Thyroid gland (tissue), 4 donors: Measurements from ENCODE around the gene ROBO2.

Experiments
- CTCF ChIP-seq, 6 experiments: fragments of 200-600 bp in 3 of 6; fragments of 450-650 bp in 3 of 6; sonication (generic) in 3 of 6; IDR thresholded peaks; one replicate each; pipeline ENCODE4 v1.5.1; 2016 to 2019; ENCODE audit warnings: antibody characterized with exemption in 6 of 6, mild to moderate bottlenecking in 2 of 6, inconsistent platforms in 1 of 6, moderate library complexity in 1 of 6
- POLR2A ChIP-seq, 2 donors: fragments of 450-650 bp; IDR thresholded peaks; one replicate each; pipeline ENCODE4 v1.6.1; 2017; ENCODE audit warnings: antibody characterized with exemption in 2 of 2, mild to moderate bottlenecking in 2 of 2, moderate library complexity in 1 of 2

GRCh38 chr3:77072232-77072631 lies 32.3 kb downstream of the ROBO2 start:
- TF ChIP-seq CTCF (IDR thresholded peaks at IDR 0.05) = no peak
- TF ChIP-seq POLR2A (IDR thresholded peaks at IDR 0.05) = no peak
